NCI-H345 treated with DMSO at 0.1 percent for 48 hours (cell line): ENCODE data around the gene NPAS4.
"Not testable (repeated sequence)": the region's sequence is repeated elsewhere in the genome, so short reads cannot be mapped to it uniquely, and the experiment has no call there.

ENCODE experiments used
- DNase-seq: peaks from one replicate; lab custom pipeline; 2025; ENCODE audit not compliant: unreplicated experiment; lab: John Stamatoyannopoulos, UW

NPAS4 gene

GRCh38 chr11:66454247-66454646 lies 33.4 kb downstream of the NPAS4 start:
- no peak for DNase-seq

- no peak for DNase-seq
Observed at GRCh38 chr11:66454828-66455227, 34.0 kb downstream of the NPAS4 start.

GRCh38 chr11:66457826-66458225 lies 37.0 kb downstream of the NPAS4 start:
- no peak for DNase-seq

GRCh38 chr11:66459138-66459778 lies 38.4 kb downstream of the NPAS4 start:
- no peak for DNase-seq

GRCh38 chr11:66462010-66462409 lies 41.2 kb downstream of the NPAS4 start:
- DNase-seq, result no peak

- no peak for DNase-seq
Observed at GRCh38 chr11:66462911-66463310, 42.1 kb downstream of the NPAS4 start.

GRCh38 chr11:66464116-66464515 lies 43.3 kb downstream of the NPAS4 start:
- not testable (repeated sequence) for DNase-seq

GRCh38 chr11:66464916-66465315 lies 44.1 kb downstream of the NPAS4 start:
- DNase-seq, result no peak

- DNase-seq, result no peak
Observed at GRCh38 chr11:66465373-66466224, 44.8 kb downstream of the NPAS4 start.

GRCh38 chr11:66466225-66467033 lies 45.6 kb downstream of the NPAS4 start, which contains the start of gene PELI3:
PELI3 (plus strand) TSS chr11:66466905; CDS start chr11:66468129, 1,224 bp downstream.
- DNase-seq, result peak; percentile 76

GRCh38 chr11:66467034-66467659 lies 46.3 kb downstream of the NPAS4 start:
- no peak for DNase-seq

GRCh38 chr11:66467756-66468155 lies 46.9 kb downstream of the NPAS4 start:
- no peak for DNase-seq

GRCh38 chr11:66468691-66469090 lies 47.9 kb downstream of the NPAS4 start:
- no peak for DNase-seq

GRCh38 chr11:66469441-66469840 lies 48.6 kb downstream of the NPAS4 start:
- DNase-seq, result no peak

- DNase-seq, result no peak
Observed at GRCh38 chr11:66470015-66470414, 49.2 kb downstream of the NPAS4 start.

GRCh38 chr11:66471142-66471541 lies 50.3 kb downstream of the NPAS4 start:
- DNase-seq, result no peak

- DNase-seq, result no peak
Observed at GRCh38 chr11:66472054-66472453, 51.2 kb downstream of the NPAS4 start.

- DNase-seq, result no peak
Observed at GRCh38 chr11:66473167-66473566, 52.3 kb downstream of the NPAS4 start.

- no peak for DNase-seq
Observed at GRCh38 chr11:66473608-66474515, 53.0 kb downstream of the NPAS4 start.
